Amniotic epithelial cell (primary cell): ENCODE results near the gene NFATC2.
"Not testable (repeated sequence)": the region's sequence is repeated elsewhere in the genome, so short reads cannot be mapped to it uniquely, and the experiment has no call there.

Source experiments
- DNase-seq: peaks from one replicate; pipeline ENCODE4 v3.0.0-alpha.2; 2010; ENCODE audit warnings: low read depth

Gene NFATC2

DNA sequence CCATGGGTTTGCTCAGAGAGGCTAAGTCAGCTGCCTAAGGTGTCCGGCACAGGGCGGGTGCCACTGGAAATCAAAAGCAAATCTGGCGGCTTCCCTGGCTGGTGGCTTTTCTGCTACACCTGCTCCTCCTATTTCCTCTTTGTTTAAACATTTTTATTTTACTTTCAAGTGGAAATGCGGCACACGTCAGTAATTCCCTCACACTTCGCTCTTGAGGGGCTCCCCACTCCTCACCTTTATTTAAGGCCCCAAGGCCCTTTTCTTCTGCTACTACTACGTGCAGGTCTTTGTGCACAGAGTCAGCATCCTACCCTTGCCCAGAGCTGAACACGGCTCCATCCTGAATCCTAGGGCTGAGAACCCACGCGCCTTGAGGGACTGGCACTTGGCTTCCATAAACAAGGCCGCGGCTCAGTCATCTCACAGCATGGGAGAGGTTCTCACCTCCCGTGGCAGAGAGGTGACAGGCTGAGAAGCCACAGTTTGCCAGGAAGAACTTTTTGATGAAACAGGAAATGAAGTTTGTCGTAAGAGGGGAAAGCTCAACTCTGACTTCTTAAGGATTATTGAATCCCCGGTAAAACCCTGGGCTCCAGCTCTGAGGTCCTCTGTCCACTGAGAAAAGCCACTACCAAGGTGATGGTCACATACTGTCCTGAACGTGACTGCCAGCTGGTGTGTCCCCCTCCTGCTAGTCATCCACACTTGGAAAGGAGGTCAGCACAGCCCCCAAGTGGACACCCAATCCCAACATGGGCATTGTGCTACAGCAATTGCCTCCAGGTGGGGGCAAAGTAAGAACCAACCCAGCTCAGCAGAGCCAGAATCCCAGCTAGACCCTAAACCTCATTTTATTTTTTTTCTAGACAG lies 48.0 kb downstream of the NFATC2 start:
- no peak for DNase-seq

DNA sequence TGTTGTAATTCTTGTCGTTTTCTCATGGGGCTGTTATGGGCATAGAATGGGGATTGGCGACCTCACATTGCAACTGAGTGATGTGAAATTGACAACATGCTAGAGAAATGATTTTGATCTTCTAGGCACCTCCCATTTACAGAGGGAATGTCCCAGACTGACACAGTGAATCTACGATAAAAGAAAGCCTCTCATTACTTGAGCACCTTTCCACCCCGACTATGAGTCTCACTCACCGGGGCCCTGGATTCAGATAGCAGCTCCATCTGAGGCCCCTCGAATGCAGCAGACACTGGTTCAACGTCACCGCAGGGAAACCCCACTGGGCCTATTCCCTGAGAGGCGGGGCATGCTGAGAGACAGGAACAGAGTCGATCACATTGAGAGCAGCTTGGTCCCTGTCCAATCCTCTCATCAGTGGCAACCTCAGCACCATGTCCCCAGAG lies 49.1 kb downstream of the NFATC2 start:
- no peak for DNase-seq

DNA sequence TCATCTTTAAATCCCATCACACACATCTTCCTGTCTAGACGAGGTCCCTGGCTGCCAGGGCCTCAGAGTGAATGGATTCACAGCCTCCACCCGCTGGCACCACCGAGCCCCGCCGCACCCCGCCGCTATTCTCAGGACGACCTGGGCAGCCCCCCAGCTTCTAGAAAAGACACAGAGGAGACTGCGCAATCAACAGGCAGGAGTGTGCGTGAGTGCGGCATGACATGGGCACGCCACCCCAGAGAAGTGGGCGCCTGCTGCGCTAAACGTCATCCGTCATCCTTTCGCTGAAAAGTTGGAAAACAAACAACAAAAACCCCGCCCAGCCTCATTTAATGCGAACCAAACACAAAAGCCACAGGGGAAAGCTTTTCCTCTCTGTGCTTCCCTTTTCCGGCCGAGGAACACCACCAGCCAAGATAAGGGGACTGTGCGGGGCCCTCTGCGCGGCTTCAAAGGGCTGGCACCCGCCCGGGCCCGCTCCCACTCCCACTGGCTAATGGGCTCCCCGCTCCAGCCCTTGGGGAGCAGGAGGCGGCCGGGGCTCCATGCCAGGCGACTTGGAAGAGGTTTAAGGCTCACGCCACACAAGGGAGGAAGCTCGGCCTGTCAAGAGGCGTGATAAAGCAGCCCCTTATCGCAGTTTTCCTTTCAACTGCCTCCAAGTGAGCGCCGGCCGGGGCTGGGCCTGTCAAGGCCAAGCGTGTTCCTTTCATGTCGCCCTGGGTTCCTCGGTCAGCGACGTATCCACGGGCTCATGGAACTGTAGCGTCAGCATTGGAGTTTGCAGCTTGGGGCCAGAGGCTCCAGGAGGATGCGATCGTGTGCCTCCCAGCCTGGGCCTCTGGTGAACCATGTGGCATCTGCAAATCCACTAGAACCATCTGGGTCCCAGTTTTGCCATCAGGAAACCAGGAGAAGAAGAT lies 50.1 kb downstream of the NFATC2 start:
- peak; percentile 51 for DNase-seq

DNA sequence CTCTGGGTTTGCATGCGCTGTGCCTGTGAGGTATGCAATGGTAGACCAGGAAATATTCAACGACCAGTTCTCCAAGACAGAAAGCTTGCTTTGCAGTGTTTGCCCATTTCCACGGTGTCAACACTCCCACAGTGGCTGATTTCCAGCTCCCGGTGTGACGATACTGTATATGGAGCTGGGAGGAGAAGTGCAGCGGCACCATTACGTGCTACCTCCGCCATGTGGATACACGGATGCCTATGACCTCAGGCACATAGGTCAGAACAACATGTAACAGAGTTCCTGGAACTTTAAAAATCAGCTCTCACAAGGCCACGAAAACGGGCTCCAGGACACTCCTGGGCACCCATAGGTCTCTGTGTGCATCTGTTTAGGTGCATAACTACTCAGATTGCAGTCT lies 51.1 kb downstream of the NFATC2 start:
- no peak for DNase-seq

DNA sequence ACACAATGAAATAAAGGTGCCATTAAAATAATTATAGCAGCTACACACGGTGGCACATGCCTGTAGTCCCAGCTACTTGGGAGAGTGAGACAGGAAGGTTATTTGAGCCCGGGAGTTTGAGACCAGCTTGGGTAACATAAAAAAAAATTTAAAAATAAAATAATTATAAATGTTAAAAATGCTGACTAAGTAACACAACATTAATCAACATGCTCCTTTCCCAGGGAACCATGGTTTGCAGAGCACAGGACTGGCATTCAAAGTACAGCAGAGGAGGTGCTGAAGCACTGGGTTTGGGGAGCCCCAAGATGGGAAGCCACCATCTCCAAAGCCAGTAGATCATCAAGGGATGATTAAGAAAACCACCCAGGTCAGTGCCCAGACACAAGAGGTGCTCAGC lies 51.9 kb downstream of the NFATC2 start:
- no peak for DNase-seq

DNA sequence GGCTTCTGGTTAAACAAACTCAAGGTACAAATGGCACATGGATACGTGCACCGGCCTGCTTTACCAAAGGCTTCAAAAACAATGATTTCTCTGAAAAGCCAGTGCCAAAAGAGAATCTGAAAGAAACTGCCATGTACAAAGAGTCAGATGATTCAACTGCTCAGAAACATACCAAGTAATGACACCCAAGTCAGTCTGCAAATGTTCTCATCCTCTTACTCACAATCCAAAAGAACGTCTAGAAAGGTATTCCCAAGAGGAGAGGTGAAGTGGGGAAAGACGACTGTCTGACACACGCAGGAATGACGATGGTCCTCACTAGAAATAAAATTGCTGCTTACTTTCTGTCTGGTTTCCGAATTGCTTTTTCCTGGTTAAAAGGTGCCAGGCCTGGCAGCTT lies 52.9 kb downstream of the NFATC2 start:
- peak; percentile 23 for DNase-seq

DNA sequence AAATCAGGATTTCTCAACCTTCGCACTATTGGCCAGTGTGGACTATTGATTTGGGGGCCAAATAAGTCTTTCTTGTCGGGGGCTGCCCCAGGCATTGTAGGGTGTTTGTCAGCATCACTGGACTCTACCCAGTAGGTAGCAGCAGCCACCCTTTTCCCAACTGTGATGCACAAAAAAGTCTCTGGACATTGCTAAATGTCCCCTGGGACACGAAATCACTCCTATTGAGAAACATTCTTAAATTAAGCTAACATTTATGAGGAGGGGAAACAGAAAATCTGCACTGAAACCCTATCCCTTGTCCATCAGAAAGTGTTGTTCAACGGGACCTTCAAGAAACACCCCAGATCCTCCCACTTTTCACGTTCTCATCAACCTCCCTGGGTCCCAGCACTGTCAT lies 54.2 kb downstream of the NFATC2 start:
- DNase-seq = no peak

DNA sequence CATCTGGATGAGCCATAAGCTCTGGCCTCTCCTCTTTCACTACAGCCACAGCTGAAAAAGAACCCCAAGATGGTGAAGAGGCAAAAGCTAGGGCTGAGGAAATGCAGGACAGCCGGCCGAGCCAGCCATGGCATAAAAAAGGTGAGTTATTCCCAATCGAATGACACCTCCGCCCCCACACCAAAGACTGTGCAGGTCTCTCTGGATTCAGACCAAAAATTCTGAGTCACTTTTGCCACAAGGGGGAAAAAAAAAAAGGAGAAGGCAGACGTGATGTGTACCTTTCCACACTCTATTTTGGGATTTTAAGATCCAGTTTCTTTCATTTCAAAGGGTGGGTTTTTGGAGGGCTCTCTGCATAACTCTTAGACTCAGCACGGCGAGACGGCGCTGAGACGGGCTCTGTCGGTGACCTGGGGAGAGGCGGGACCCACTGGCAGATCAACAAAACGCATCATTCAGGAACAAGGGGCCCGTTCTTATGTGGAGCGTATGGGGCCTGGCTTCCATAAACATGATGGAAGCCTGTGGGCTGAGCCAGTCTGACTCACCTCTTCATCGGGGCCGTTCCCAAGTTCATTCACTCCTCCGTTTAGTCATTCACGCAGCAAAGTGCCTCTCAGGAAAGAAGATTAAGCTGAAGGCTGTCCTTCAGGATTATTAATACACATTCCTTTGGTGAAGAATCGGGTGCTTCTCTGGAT lies 54.8 kb downstream of the NFATC2 start:
- peak; percentile 95 for DNase-seq

DNA sequence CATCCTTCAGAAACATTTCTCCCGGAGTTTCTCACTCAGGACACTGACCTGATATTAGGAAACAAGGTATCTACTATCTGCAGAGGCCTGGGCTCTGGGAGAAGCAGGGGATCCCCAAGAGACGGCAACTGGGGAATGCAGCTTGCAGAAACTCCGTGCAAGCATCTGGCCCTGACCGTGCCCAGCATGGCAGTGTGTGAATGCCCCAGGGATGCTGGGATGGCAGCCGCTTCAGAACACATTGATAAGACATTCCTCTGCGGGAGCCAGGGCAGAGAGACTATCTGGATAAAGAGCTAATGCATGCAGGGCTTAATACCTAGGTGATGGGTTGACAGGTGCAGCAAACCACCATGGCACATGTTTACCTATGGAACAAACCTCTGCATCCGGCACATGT lies 55.4 kb downstream of the NFATC2 start:
- DNase-seq = no peak

DNA sequence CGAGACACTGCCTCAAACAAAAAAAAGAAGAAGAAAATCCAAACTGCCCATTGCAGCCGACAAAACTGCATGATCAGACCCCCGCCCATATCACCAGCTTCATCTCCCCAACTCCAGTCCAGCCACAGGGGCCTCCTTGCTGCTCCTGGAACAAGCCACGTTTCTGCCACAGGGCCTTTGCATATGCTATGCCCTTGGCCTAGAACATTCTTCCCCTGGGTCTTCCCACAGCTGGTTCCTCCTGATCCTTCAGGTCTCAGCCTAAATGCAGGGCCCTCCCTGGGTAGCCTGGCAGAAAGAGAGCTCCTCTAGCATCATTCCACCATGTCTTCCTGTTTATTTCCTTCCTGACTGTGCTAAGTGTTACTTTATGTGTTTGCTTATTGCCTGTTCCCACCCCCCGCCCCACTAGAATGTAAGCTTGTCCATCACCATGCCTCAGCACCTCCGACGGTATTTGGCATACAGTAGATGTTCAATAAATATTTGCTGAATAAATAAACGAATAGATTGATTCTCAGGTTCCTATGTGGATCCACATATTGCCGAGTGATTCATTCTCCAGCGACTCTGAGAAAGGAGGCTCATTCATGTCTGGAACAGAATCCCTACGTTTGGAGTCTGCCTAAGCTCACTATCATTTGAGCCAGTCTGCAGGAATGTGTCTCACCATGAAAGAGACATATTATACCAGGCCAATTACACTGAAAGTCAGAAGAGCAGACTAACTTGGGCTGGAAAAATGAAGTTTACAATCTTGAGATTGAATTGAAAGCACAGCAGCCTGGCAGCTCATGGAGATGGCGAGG lies 56.1 kb downstream of the NFATC2 start:
- peak; percentile 71 for DNase-seq

DNA sequence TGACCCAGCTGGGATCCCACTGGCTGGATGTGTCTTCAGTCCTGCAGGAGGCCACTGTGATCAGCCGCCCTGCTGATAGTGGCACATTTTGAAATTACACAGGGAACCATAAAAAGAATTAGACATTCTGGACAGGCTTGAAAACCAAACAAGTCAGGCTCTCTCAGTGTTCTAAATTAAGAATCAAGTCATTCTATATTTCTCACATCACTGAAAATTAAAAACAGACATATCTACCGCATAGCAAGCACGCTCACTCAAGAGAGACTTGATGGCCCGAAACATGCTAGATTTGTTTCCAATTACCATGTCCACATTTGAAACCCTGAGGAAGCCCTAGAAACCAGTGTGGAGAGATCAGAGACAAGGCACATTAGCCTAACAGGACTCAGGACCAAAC lies 57.7 kb downstream of the NFATC2 start:
- no peak for DNase-seq

DNA sequence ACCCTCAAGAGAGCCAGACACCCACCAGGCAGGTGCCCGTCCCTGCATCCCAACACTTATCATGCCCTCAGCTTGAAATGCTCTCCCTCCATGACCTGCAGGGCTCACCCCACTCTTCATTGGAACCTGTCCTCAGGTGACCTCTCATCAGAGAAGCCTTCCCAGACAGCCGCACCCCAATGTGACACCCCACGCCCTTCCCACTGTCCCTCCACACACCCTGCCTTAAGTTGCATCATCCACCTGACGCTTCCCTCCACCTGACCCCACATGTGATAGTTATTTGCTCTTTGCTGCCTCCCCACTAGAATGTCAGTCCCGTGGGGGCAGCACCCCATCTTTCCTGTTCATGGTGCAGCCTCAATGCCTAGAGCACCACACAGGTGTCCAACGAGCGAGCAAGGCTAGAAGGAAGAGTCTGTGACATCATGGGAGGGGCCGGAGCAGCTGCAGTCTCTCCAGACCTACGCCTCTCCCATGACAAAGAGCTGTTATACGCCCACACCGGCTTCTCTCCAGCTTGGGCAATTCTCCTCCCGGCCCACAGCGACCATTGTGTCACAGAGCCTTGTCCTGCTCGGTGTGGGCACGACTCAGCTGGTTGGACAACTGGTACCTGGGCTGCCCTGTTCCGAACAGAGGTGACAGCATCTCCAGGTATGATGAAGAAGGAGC lies 58.2 kb downstream of the NFATC2 start:
- no peak for DNase-seq

DNA sequence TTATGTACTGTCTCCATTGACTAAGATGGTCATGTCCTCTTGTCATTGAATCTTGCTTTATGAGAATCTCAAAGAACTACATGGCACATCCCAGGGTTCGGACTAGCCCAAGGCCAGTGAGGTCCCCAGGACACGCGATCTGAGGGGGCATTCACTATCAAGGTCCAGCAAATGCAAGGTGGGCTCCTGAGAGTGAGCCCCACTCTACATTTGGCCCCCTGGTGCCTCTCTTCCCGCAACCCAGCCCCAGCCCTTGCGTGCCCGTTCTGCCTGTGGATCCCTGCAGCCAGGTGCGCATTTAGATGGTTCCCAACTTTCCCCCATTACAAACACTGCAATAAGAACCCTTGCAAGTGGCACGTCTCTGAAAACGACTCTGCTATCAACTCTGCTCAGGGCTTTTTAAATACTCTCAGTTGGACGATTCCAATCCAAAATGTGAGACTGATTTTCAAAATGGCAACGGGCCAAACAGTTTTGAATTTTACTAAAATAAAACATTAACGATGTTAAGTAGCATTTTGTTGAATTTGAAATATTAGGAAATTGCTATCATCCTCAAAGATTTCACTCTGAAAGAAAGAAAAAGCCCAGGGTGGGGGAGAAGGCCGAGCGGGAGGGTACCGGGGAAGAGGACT lies 59.6 kb downstream of the NFATC2 start:
- no peak for DNase-seq

DNA sequence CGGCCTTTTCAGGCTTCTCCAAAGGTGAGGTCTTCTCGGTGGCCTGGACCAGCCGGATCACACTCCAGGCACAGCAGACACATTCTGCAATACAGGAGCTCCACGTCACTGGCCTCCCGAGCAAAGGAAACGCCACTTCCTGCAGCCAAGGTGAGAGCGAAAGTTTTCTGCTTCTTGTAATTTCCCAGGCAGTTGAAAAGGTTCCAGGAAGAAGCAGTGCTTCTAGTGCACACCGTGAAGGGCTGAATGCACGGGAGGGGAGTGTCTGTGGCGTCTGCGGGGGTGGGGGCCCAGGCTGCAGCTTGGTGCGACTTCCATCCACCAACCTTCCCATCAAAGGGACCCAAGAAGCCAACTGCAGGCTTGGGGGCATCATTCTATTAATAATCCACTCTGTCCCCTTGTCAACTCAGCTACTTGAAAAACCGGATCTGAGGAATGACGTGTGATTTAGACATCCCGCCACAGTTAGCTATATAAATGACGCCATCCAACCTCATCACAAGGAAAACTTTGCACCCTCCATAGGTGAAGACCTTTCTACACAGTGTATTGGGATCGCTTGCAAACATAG lies 61.1 kb downstream of the NFATC2 start:
- no peak for DNase-seq

DNA sequence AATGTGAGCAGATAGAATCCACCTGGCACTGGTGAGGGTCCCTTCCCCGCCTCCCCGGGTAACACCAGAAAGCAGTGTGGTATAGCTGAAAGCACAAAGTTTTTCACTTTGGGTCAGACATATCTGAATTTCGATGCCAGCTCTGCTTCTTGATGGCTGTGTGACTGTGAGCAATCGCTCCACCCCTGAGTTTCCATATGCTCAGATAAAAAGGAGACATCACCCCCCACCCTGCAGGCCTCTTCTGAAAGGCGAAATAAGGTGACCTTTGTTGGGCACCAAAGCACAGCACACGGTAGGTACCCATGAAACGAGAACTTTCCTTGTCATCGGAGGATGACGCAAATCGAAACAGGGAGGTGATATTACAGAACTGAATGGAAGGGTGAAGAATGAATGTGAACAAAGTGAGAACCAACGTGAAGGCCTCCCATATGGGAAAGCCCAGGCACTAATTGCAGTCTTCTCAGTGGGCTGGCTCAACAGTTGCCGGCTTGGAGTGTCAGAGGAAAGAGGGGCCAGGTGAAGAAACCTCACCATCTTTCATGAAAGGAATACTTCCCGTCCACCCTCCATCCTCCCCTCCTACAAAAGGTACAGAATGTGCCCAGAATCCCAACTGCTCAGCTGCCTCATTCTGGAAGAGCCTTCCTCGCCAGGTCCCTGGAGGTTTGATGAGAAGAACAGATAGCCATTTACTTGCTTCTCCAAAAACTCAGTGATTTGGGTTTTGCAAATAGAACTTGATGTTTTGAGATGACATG lies 61.8 kb downstream of the NFATC2 start:
- no peak for DNase-seq

DNA sequence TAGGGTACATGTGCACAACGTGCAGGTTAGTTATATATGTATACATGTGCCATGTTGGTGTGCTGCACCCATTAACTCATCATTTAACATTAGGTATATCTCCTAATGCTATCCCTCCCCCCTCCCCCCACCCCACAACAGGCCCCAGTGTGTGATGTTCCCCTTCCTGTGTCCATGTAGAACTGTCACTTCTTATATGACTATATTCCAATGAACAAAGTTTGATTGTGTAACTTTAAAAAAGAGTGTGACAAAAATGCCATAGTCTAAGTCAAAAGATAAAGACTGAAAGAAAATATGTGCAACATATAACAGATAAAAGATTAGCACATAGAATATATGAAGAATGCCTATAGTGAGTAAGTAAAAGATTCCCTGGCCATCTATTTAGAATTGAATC lies 66.4 kb downstream of the NFATC2 start:
- not testable (repeated sequence) for DNase-seq

DNA sequence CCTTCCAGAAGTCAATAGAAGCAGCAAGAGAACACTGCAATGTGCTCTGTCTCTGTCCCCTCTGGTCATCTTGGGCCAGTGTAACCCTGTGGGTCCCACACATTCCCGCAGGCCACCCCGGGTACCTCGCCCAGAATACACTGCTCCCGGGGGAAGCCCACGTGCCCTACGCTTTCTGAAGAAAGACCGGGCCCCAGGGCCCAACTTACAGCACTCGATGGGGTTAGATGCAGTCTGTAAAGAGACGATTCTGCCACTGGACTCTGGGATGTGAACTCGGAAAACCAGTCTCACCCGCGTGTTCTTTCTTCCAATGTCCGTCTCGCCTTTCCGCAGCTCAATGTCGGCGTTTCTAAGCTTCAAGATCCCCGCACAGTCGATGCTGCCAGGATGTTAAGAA lies 68.7 kb downstream of the NFATC2 start:
- no peak for DNase-seq

DNA sequence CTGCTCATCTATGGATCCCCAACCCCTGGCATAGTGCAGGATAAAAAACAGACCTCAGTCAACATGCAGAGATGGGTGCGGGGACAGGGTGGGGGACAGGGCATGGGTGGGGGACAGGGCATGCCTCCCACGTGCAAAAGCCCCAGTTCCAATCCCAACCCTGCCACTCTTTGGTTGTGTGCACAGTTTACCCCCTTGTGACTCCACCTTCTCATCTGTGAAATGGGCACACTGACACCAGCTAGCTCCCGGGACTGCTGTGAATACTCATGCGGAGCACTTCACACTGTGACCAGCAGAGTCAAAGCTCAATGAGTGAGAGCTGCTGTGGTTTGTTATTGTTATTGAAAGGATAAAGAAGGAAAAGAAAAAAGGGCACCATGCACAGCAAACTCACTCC lies 69.3 kb downstream of the NFATC2 start:
- no peak for DNase-seq

DNA sequence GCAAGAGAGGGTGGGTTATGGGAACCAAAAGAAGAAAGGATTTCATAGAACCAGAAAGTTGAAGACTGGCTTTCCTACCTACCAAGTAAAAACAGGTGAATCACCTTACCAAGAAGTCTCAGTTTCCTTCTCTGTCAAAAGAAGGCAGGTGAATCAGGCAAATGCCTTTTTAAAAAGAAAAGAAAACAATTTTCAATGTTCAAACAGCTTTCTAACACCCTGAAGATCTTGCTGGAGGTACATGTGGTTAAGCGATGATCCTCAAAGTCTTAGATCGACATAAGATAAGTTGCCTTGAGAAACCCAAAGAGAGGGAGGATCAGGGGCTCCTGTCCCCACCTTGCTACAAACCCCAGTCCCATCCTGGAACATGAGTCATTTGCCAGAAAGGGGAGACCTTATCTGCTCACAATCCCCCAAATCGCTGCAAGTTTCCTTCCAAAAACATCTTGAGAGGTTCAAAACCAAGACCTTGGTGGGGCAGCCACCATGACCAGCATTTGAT lies 71.6 kb downstream of the NFATC2 start:
- DNase-seq = no peak
